HG03354 (cell line): Measurements from ENCODE around the gene PTPN3.
"Not testable (repeated sequence)": the region's sequence is repeated elsewhere in the genome, so short reads cannot be mapped to it uniquely, and the experiment has no call there.

ENCODE experiments used
- ATAC-seq: cut with Tn5 transposase; IDR thresholded peaks from one replicate; pipeline ENCODE4 v1.9.1; 2021; ENCODE audit warnings: mild to moderate bottlenecking; ENCODE audit not compliant: unreplicated experiment, poor library complexity, severe bottlenecking

PTPN3 gene

DNA sequence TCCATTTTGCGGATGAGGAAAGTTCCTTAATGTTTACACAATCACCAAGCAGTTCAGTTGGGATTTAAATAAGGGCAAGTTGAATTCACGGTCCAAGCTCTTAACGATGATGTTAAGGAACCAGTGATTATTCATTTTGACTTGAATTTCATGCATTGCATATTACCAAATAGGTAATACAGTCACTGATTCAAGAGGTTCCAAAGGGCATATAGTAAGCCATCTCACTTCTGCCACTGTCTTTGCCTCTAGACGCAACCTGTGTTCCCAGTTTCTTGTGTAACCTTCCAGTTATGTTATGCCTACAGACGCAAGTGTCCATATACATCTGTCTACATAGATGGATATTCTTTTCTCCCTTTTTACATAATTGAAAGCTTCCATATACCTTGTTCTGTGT lies 137.3 kb downstream of the PTPN3 start:
- no peak for ATAC-seq

- not testable (repeated sequence) for ATAC-seq
Measured at GRCh38 chr9:109358968-109359603, 139.0 kb downstream of the PTPN3 start.

- no peak for ATAC-seq
Measured at GRCh38 chr9:109355564-109356297, 142.4 kb downstream of the PTPN3 start.

GRCh38 chr9:109354190-109354589 lies 143.9 kb downstream of the PTPN3 start:
- no peak for ATAC-seq

GRCh38 chr9:109351032-109351431 lies 147.1 kb downstream of the PTPN3 start:
- no peak for ATAC-seq

GRCh38 chr9:109349421-109349846 lies 148.7 kb downstream of the PTPN3 start:
- no peak for ATAC-seq

DNA sequence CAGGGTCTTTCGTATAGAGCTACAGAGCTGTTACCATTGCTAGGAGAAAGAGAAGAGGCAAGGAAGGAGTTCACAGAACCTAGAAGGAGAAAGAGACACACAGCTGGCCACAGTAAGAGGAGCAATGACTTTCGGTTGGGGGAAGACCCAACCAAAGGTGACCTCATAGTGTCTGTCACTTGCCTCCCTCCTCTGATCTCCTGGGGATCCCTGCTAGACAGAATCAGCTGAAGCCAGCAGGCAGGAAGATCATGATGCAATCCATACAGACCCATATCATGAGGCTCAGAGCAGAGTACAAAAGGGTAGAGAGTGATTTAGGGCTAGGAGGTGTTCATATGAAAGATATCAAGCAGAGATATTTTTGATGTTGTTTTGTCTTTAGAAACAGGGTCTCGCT lies 151.2 kb downstream of the PTPN3 start:
- ATAC-seq = no peak

DNA sequence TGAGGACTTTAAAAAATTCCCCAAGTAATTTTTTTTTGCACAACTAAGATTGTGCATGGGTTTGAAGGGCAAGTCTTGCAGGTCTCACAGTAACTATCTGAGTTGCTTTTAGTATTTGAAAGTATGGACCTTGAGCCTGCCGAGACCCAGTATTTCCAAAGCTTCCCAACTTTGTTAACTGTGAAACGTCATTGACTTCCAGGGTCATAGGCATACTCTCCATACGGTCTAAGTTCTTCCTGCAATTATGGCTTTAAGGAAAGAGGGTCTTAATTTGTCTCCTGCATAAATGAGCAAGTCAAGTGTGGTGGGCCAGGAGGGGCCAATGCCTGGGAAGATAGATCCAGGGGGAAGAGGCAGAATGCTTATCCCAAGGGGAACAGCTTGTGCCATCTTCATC lies 153.2 kb downstream of the PTPN3 start:
- no peak for ATAC-seq

DNA sequence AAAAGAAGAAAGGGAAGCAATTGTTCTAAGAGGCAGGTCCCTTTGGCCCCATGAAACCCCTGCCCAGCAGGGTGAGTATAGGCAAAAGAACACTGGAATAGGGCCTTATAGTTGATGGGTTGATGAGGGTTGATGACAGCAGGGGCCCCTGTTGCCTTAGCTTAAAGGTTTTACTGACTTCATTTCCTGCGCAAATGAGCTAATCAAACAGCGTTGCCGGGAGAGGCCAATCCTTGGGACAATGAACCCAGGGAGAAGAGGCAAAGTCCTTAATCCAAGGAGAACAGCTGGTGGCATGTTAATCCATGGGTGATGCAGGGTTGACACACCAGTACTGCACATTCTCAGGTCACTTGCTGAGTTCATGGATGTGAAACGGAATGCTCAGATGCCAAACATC lies 155.2 kb downstream of the PTPN3 start:
- ATAC-seq = no peak

- no peak for ATAC-seq
Measured at GRCh38 chr9:109341561-109341960, 156.5 kb downstream of the PTPN3 start.

DNA sequence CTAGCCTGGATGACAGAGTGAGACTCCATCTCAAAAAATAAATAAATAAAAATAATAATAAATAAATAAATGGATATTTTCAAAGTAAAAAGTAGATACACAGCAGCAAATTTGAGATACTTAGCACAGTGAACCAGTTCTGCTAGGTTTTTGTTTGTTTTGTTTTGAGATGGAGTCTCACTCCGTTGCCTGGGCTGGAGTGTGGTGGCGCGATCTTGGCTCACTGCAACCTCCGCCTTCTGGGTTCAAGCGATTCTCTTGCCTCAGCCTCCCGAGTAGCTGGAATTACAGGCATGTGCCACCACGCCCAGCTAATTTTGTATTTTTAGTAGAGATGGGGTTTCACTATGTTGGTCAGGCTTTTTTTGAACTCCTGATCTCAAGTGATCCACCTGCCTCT lies 157.1 kb downstream of the PTPN3 start:
- ATAC-seq = not testable (repeated sequence)

DNA sequence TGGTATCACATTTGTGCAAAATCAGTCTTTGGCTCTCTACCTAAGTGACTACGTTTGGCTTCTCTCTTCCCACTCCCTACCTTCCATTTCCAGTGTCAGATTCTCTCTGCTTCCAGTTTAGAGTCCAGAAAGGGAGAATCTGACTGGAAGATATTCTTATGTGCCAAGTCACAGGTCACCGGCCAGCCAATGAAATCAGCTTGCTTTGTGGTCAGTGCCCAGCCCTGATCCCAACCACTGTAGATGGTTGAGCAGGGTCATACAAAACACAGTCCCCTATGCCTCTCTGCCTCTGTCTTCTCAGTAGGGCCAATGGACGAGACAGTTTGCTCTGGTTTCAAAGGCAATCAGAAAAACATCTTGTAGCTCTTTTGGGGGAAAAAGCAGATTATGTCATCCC lies 161.7 kb downstream of the PTPN3 start:
- no peak for ATAC-seq

DNA sequence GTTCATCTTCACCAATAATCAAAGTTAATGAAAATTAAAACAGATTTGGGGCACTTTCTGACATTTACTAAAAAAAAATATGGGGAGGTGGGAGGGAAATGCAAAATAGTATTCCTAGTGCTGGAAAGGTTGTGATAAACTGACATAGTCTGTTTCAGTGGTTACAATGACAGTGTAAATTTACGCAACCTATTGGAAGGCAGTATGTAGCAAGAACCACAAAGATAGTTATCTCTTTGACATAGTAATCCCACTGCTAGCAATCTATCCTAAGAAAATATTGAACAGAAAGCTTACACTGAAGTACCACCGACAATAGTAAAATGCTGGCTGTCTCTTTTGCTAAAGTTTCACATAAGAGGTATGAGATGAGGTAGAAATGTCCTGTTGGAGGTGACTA lies 162.2 kb downstream of the PTPN3 start:
- ATAC-seq = no peak

DNA sequence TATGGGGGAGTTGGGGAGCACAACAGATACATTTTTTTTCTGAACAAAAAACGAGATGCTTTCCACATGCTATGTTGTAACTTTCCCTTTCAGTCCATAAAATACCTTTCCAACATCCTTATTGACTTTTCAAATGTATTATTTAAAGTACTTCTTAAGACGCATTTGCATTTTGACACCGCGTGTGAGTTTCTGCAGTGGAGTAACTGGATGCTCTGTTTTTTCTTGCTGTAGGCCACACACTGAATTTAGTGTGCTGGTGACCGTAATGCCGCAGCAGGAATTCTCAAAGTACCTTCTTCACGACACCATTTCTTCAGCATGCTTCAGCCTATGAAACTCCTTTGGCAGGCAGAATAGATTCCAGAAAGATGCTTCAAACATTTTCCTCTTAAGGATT lies 163.0 kb downstream of the PTPN3 start:
- no peak for ATAC-seq

DNA sequence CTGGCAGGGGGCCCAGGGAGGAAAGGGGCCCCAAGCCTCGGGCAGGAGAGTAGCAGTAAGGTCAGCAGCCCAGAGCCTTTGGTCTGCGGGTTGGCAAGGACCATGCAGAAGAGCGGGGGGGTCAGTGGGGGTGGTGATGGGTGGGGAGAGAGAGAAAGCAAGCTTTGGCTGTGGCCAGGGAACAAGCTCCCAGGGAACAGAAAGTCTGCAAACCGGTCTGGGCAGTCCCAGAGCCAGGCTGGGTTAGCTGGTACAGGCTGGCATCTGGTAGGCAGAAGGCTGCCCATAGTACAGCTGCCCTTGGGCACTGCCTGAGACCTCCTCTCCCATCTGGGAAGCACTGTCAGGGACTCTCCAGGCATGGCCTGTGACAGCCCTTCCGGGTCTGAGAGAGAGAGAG lies 166.8 kb downstream of the PTPN3 start:
- no peak for ATAC-seq

DNA sequence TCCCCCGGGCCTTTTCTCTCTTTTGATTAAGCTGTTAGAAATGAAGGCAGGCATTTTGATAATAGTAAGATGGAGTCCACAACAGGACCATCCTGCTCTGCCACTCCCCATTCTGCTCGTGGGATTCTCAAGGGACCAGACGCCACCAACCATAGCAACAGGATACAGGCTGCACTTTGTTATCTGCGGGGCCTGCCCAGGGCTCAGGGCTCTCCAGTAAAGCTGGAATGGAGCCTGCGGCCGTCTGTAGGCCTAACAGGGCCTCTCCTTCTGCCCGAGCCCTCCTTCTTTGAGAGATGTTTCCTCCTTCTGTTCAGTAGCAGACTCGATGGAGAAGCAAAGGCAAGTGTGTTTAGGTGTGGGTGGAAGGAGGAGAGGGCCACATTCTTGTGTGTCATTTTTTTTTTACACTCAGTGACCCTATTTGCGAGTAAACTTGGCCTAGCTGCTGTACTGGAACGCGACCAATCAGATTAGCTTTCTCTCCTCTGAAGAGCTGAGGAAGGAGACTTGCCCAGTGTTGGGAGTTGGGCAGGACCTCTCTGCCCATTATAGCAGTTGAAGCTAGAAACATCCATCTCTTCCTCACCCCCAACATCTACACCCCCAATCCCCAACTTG lies 168.4 kb downstream of the PTPN3 start:
- ATAC-seq = no peak

- ATAC-seq = no peak
Measured at GRCh38 chr9:109328978-109329637, 169.0 kb downstream of the PTPN3 start.
